H9 (cell line): ENCODE data around the gene MED15. TPM values are rescaled to one million over a fixed set of nuclear protein-coding genes. Genes with fewer than 3 reads are reported as not detected.

Source experiments
- DNase-seq: peaks from one replicate; pipeline ENCODE4 v3.0.0-alpha.2; 2017
- H2AFZ ChIP-seq: one replicate; pipeline ENCODE4 v1.6.1; 2013; ENCODE audit warnings: mild to moderate bottlenecking, low read length, control low read depth, moderate library complexity
- H2AK5ac ChIP-seq: 2 replicates; pipeline ENCODE4 v1.6.1; 2013; ENCODE audit warnings: low read length, control low read depth, mixed read lengths; ENCODE audit not compliant: insufficient read length
- H2BK120ac ChIP-seq: one replicate; pipeline ENCODE4 v1.6.1; 2013; ENCODE audit warnings: low read depth, mild to moderate bottlenecking, low read length, control low read depth, inconsistent platforms; ENCODE audit not compliant: poor library complexity, severe bottlenecking
- H2BK12ac ChIP-seq: 2 replicates; pipeline ENCODE4 v1.6.1; 2013; ENCODE audit warnings: low read length, control low read depth, mixed read lengths, low read depth; ENCODE audit not compliant: insufficient read length
- H2BK15ac ChIP-seq: 2 replicates; pipeline ENCODE4 v1.6.1; 2013; ENCODE audit warnings: low read depth, low read length, control low read depth
- H2BK20ac ChIP-seq: one replicate; pipeline ENCODE4 v1.6.1; 2013; ENCODE audit warnings: low read depth, mild to moderate bottlenecking, low read length, control low read depth, inconsistent platforms; ENCODE audit not compliant: poor library complexity, severe bottlenecking
- H2BK5ac ChIP-seq: 2 replicates; pipeline ENCODE4 v1.6.1; 2013; ENCODE audit warnings: low read length, control low read depth, mixed read lengths; ENCODE audit not compliant: insufficient read length
- H3K14ac ChIP-seq: 2 replicates; pipeline ENCODE4 v1.6.1; 2013; ENCODE audit warnings: low read length, control low read depth; ENCODE audit not compliant: insufficient read depth
- H3K18ac ChIP-seq: 2 replicates; pipeline ENCODE4 v1.6.1; 2013; ENCODE audit warnings: low read depth, mild to moderate bottlenecking, mixed read lengths, low read length, control low read depth; ENCODE audit not compliant: insufficient read length
- H3K23ac ChIP-seq: 2 replicates; pipeline ENCODE4 v1.6.1; 2013; ENCODE audit warnings: low read length, control low read depth, mixed read lengths, low read depth; ENCODE audit not compliant: insufficient read length
- H3K23me2 ChIP-seq: 2 replicates; pipeline ENCODE4 v1.6.1; 2013; ENCODE audit warnings: low read depth, mild to moderate bottlenecking, mixed read lengths, low read length, control low read depth; ENCODE audit not compliant: insufficient read length, poor library complexity, severe bottlenecking
- H3K27ac ChIP-seq: 2 replicates; pipeline ENCODE4 v1.5.1; 2013; ENCODE audit warnings: low read length, control low read depth, mixed read lengths, low read depth; ENCODE audit not compliant: insufficient read length
- H3K27me3 ChIP-seq: 2 replicates; pipeline ENCODE4 v1.6.1; 2013; ENCODE audit warnings: low read length, control low read depth, inconsistent platforms; ENCODE audit not compliant: insufficient read depth
- H3K4ac ChIP-seq: 2 replicates; pipeline ENCODE4 v1.6.1; 2013; ENCODE audit warnings: low read depth, mild to moderate bottlenecking, control low read depth, inconsistent platforms, low read length, moderate library complexity
- H3K4me1 ChIP-seq: 2 replicates; pipeline ENCODE4 v1.6.1; 2013; ENCODE audit warnings: low read length, control low read depth, inconsistent platforms; ENCODE audit not compliant: insufficient read depth
- H3K4me2 ChIP-seq: 2 replicates; pipeline ENCODE4 v1.6.1; 2013; ENCODE audit warnings: low read length, control low read depth, mixed read lengths; ENCODE audit not compliant: insufficient read length, insufficient read depth
- H3K56ac ChIP-seq: 2 replicates; pipeline ENCODE4 v1.6.1; 2013; ENCODE audit warnings: low read depth, mild to moderate bottlenecking, mixed read lengths, low read length, control low read depth; ENCODE audit not compliant: insufficient read length
- H3K79me1 ChIP-seq: 2 replicates; pipeline ENCODE4 v1.6.1; 2013; ENCODE audit warnings: low read depth, mild to moderate bottlenecking, moderate library complexity, low read length, control low read depth, inconsistent platforms; ENCODE audit not compliant: insufficient read depth, poor library complexity, severe bottlenecking
- H3K79me2 ChIP-seq: 2 replicates; pipeline ENCODE4 v1.6.1; 2013; ENCODE audit warnings: low read length, control low read depth, inconsistent platforms; ENCODE audit not compliant: insufficient read depth
- H3K9ac ChIP-seq: 2 replicates; pipeline ENCODE4 v1.6.1; 2013; ENCODE audit warnings: low read length, control low read depth, mixed read lengths; ENCODE audit not compliant: insufficient read length; ENCODE audit errors: extremely low read depth
- H3K9me3 ChIP-seq: one replicate; pipeline ENCODE4 v1.6.1; 2013; ENCODE audit warnings: low read depth, low read length, inconsistent platforms; ENCODE audit not compliant: control insufficient read depth
- H3T11ph ChIP-seq: one replicate; pipeline ENCODE4 v1.6.1; 2013; ENCODE audit warnings: mild to moderate bottlenecking, low read length, control low read depth, inconsistent platforms
- H4K20me1 ChIP-seq: one replicate; pipeline ENCODE4 v1.6.1; 2013; ENCODE audit not compliant: control insufficient read depth, insufficient read length, insufficient read depth
- H4K5ac ChIP-seq: 2 replicates; pipeline ENCODE4 v1.6.1; 2013; ENCODE audit warnings: low read depth, mild to moderate bottlenecking, mixed read lengths, low read length, control low read depth; ENCODE audit not compliant: insufficient read length
- H4K8ac ChIP-seq: replicated peaks from 2 replicates; pipeline ENCODE4 v1.6.1; 2013; ENCODE audit warnings: low read length, control low read depth, mixed read lengths, low read depth; ENCODE audit not compliant: insufficient read length
- H4K91ac ChIP-seq: 2 replicates; pipeline ENCODE4 v1.6.1; 2013; ENCODE audit warnings: low read depth, mild to moderate bottlenecking, moderate library complexity, mixed read lengths, low read length, control low read depth; ENCODE audit not compliant: insufficient read length
- H3K27ac Mint-ChIP-seq, 3 experiments: 2 replicates in 2 of 3; 3 replicates in 1 of 3; pipeline ENCODE4 v1.8.0; 2020 to 2021; ENCODE audit warnings: mixed read lengths in 3 of 3, mild to moderate bottlenecking in 1 of 3, moderate library complexity in 1 of 3
- H3K27me3 Mint-ChIP-seq: 2 replicates; pipeline ENCODE4 v1.8.0; 2021; ENCODE audit warnings: low read depth, mild to moderate bottlenecking, moderate library complexity, mixed read lengths
- H3K36me3 Mint-ChIP-seq, 3 experiments: 2 replicates in 2 of 3; 3 replicates in 1 of 3; pipeline ENCODE4 v1.8.0; 2020 to 2021; ENCODE audit warnings: low read depth in 3 of 3, mixed read lengths in 3 of 3; ENCODE audit not compliant: insufficient read depth in 1 of 3
- H3K4me1 Mint-ChIP-seq, 2 experiments: 2 replicates each; pipeline ENCODE4 v1.8.0; 2020; ENCODE audit warnings: mixed read lengths in 2 of 2
- H3K4me3 Mint-ChIP-seq, 2 experiments: 2 replicates in 1 of 2; 3 replicates in 1 of 2; pipeline ENCODE4 v1.8.0; 2020 to 2021; ENCODE audit warnings: mild to moderate bottlenecking in 2 of 2, mixed read lengths in 2 of 2, moderate library complexity in 1 of 2
- H3K9me3 Mint-ChIP-seq, 2 experiments: 2 replicates in 1 of 2; 3 replicates in 1 of 2; pipeline ENCODE4 v1.8.0; 2020; ENCODE audit warnings: mild to moderate bottlenecking in 2 of 2, mixed read lengths in 2 of 2, moderate library complexity in 1 of 2
- WGBS: extraction: QIAGEN DNeasy Blood & Tissue Kit; methylation state at CpG from one replicate; pipeline ENCODE4 v1.1.7; 2013; ENCODE audit warnings: missing lambda C conversion rate, low lambda C conversion rate, mixed read lengths; ENCODE audit not compliant: insufficient read length; ENCODE audit errors: extremely low coverage; 5-methylcytosine and 5-hydroxymethylcytosine counted together
- total RNA-seq: library from RNA; stranded (reverse); gene quantifications from 2 replicates; pipeline ENCODE4 v1.2.1, GENCODE V29; 2021
- TF ChIP-seq, protein P1 (sequence below): fragments of 200-600 bp; sonication (generic); conservative IDR thresholded peaks from 3 replicates; pipeline ENCODE4 v1.8.0; 2021; ENCODE audit warnings: antibody characterized with exemption, mild to moderate bottlenecking

MED15 gene
- total RNA-seq, 1 experiment from 2014 or later: 47.4 TPM

DNA sequence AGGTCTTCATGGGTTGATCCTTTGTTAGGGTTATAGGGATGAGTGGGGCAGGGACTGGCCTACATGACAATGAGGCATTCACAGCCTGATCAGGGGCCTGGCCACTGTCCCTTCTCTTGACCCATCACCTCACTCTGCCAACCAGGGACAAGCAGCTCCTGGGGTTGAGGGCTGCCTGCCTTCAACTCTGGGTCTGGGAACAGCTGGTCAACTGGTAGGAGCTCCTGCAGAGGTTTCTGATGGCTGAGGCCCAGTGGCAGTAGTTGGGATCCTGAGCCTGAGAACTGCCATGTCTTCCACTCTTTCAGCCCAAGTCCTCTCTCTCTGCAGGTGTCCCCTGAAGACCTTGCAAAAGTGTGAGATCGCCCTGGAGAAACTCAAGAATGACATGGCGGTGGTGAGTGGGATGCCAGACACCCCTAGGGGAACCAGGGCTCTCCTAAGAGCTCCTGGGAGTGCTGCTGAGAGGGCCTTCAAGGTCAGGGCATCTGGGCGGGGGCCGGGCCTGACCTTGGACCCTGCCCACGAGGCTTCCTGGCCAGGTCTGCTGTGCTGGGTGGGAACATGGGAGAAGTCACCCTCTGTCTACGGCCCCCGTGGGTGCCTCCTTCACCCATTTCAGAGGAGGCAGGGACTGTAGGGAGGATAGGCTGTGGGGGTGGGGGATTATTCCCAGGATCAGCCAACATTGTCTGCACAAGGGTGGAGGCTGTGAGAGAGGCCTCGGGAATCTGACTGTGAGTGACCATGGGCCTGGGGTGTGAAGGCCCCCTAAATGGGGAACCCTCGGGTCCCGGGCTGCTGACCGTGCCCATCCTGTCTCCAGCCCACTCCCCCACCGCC is 76.8 kb downstream of the MED15 start:
- H2AK5ac ChIP-seq: no peak overlapping the region
- no peak overlapping the region for H2BK12ac ChIP-seq
- no peak overlapping the region for H3K9ac ChIP-seq
- no peak overlapping the region for H2BK120ac ChIP-seq
- no peak overlapping the region for H3K4ac ChIP-seq
- no peak overlapping the region for H2BK15ac ChIP-seq
- no peak overlapping the region for H3T11ph ChIP-seq
- Mint-ChIP-seq H3K36me3 (peaks cover 2 to 41% (median 24%) of the 10 kb centered on the region in 3 experiments; a peak in 6 of 7 replicates), H3K27me3 (no peaks in the 10 kb centered on the region), H3K4me3 (no peak overlapping the region), H3K4me1 (peaks cover 6 to 19% of the 10 kb centered on the region in 2 experiments), H3K9me3 (no peaks in the 10 kb centered on the region), H3K27ac (0 out of 7 replicates have a peak overlapping the region, but pooled peaks of 1 of the 3 experiments have one; percentile 18)
- H3K9me3 ChIP-seq: no peaks in the 10 kb centered on the region
- H4K5ac ChIP-seq: no peak overlapping the region
- no peak overlapping the region for H2BK5ac ChIP-seq
- no peak overlapping the region for H3K18ac ChIP-seq
- H3K56ac ChIP-seq: no peak overlapping the region
- no peak overlapping the region for H3K4me2 ChIP-seq
- H3K4me1 ChIP-seq: no peaks in the 10 kb centered on the region
- WGBS: no CpG with 5 or more reads among the region's 12 CpGs
- H3K23ac ChIP-seq: no peak overlapping the region
- no peak overlapping the region for H3K14ac ChIP-seq
- no peaks in the 10 kb centered on the region for H3K27me3 ChIP-seq
- H3K79me1 ChIP-seq: no peaks in the 10 kb centered on the region
- TF ChIP-seq, protein P1, sequence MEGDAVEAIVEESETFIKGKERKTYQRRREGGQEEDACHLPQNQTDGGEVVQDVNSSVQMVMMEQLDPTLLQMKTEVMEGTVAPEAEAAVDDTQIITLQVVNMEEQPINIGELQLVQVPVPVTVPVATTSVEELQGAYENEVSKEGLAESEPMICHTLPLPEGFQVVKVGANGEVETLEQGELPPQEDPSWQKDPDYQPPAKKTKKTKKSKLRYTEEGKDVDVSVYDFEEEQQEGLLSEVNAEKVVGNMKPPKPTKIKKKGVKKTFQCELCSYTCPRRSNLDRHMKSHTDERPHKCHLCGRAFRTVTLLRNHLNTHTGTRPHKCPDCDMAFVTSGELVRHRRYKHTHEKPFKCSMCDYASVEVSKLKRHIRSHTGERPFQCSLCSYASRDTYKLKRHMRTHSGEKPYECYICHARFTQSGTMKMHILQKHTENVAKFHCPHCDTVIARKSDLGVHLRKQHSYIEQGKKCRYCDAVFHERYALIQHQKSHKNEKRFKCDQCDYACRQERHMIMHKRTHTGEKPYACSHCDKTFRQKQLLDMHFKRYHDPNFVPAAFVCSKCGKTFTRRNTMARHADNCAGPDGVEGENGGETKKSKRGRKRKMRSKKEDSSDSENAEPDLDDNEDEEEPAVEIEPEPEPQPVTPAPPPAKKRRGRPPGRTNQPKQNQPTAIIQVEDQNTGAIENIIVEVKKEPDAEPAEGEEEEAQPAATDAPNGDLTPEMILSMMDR: no peak
- no peaks in the 10 kb centered on the region for H3K23me2 ChIP-seq
- no peak overlapping the region for H2AFZ ChIP-seq
- no peak overlapping the region for H4K8ac ChIP-seq
- peaks cover 2% of the 10 kb centered on the region for H4K20me1 ChIP-seq
- DNase-seq: no peak
- H3K79me2 ChIP-seq: no peaks in the 10 kb centered on the region
- H4K91ac ChIP-seq: no peak overlapping the region
- no peak overlapping the region for H2BK20ac ChIP-seq
- no peak overlapping the region for H3K27ac ChIP-seq
